ENCODE measurements around the gene DDX6.
"Not testable (repeated sequence)": the region's sequence is repeated elsewhere in the genome, so short reads cannot be mapped to it uniquely, and the experiment has no call there.

DDX6 gene

GRCh38 chr11:118820412-118821357, 29.7 kb upstream of the DDX6 start:
- no peak for TF ChIP-seq CTCF (IDR thresholded peaks at IDR 0.05; ENCODE audit: low read depth, low read length, missing control alignments)
- no peak overlapping the region for H3K27ac ChIP-seq
- in situ Hi-C loops (cut with HindIII; ENCODE audit: low pct_ligation_motif_present, low sequenced_read_pairs), result no loop called here
- no peaks in the 10 kb centered on the region for H3K36me3 ChIP-seq (replicated peaks)
- H3K4me3 ChIP-seq (ENCODE audit: low read depth, low read length), result no peak overlapping the region
- H3K27me3 ChIP-seq (replicated peaks), result no peaks in the 10 kb centered on the region
- no peak for DNase-seq

GRCh38 chr11:118820025-118820379, 29.0 kb upstream of the DDX6 start:
- DNase-seq; H3K36me3 ChIP-seq (replicated peaks); H3K27me3 ChIP-seq (replicated peaks); H3K27ac ChIP-seq; in situ Hi-C loops (cut with HindIII; ENCODE audit: low pct_ligation_motif_present, low sequenced_read_pairs); H3K4me3 ChIP-seq (ENCODE audit: low read depth, low read length): not testable (repeated sequence)

- no peak for TF ChIP-seq CTCF (IDR thresholded peaks at IDR 0.05; ENCODE audit: low read depth, low read length, missing control alignments)
Measured at GRCh38 chr11:118819334-118820024, 28.5 kb upstream of the DDX6 start.

GRCh38 chr11:118818130-118818529, 27.2 kb upstream of the DDX6 start:
- H3K36me3 ChIP-seq (replicated peaks), result no peaks in the 10 kb centered on the region
- no peaks in the 10 kb centered on the region for H3K27me3 ChIP-seq (replicated peaks)
- no peak overlapping the region for H3K4me3 ChIP-seq (ENCODE audit: low read depth, low read length)
- no peak overlapping the region for H3K27ac ChIP-seq
- in situ Hi-C loops (cut with HindIII; ENCODE audit: low pct_ligation_motif_present, low sequenced_read_pairs), result no loop called here
- no peak for TF ChIP-seq CTCF (IDR thresholded peaks at IDR 0.05; ENCODE audit: low read depth, low read length, missing control alignments)
- no peak for DNase-seq

More at GRCh38 chr11:118819334-118820024, 28.5 kb upstream of the DDX6 start:
- Histone ChIP-seq H3K4me3 (ENCODE audit: low read depth, low read length) (no peak overlapping the region), H3K27ac (no peak overlapping the region), H3K36me3 (replicated peaks) (no peaks in the 10 kb centered on the region), H3K27me3 (replicated peaks) (no peaks in the 10 kb centered on the region)
- no peak for DNase-seq
- in situ Hi-C loops (cut with HindIII; ENCODE audit: low pct_ligation_motif_present, low sequenced_read_pairs), result no loop called here

GRCh38 chr11:118813551-118813950, 22.6 kb upstream of the DDX6 start:
- no peak for TF ChIP-seq CTCF (IDR thresholded peaks at IDR 0.05; ENCODE audit: low read depth, low read length, missing control alignments)
- no peak for DNase-seq
- Histone ChIP-seq H3K27ac (no peak overlapping the region), H3K4me3 (ENCODE audit: low read depth, low read length) (no peak overlapping the region), H3K36me3 (replicated peaks) (no peaks in the 10 kb centered on the region), H3K27me3 (replicated peaks) (no peaks in the 10 kb centered on the region)
- in situ Hi-C loops (cut with HindIII; ENCODE audit: low pct_ligation_motif_present, low sequenced_read_pairs), result no loop called here

GRCh38 chr11:118812485-118812884, 21.5 kb upstream of the DDX6 start:
- Histone ChIP-seq H3K36me3 (replicated peaks) (no peaks in the 10 kb centered on the region), H3K27ac (no peak overlapping the region), H3K27me3 (replicated peaks) (no peaks in the 10 kb centered on the region), H3K4me3 (ENCODE audit: low read depth, low read length) (no peak overlapping the region)
- DNase-seq, result no peak
- no peak for TF ChIP-seq CTCF (IDR thresholded peaks at IDR 0.05; ENCODE audit: low read depth, low read length, missing control alignments)
- in situ Hi-C loops (cut with HindIII; ENCODE audit: low pct_ligation_motif_present, low sequenced_read_pairs), result no loop called here
